ENCODE results near the gene COMMD4. TPM values are rescaled to one million over a fixed set of nuclear protein-coding genes. Genes with fewer than 3 reads are reported as not detected.
"Not testable (repeated sequence)": the region's sequence is repeated elsewhere in the genome, so short reads cannot be mapped to it uniquely, and the experiment has no call there.

COMMD4 gene
- total RNA-seq, 1 donor from 2014 or later = 161 TPM

GRCh38 chr15:75339531-75340240, 3.8 kb downstream of the COMMD4 start:
- Mint-ChIP-seq H3K27me3 (ENCODE audit: low read depth) (peaks cover 5% of the 10 kb centered on the region), H3K9me3 (no peaks in the 10 kb centered on the region), H3K36me3 (ENCODE audit: low read depth) (no peaks in the 10 kb centered on the region), H3K4me1 (peaks cover 19% of the 10 kb centered on the region), H3K27ac (ENCODE audit: unreplicated experiment) (no peak overlapping the region), H3K4me3 (peak overlapping the region; percentile 75)
- no peak for TF ChIP-seq CTCF (conservative IDR thresholded peaks at IDR 0.05)
- no peak for DNase-seq (ENCODE audit: low read depth, low spot score)

- Mint-ChIP-seq H3K27me3 (ENCODE audit: low read depth) (peaks cover 16% of the 10 kb centered on the region), H3K4me1 (peaks cover 6% of the 10 kb centered on the region), H3K4me3 (no peak overlapping the region), H3K36me3 (ENCODE audit: low read depth) (no peaks in the 10 kb centered on the region), H3K9me3 (no peaks in the 10 kb centered on the region), H3K27ac (ENCODE audit: unreplicated experiment) (no peak overlapping the region)
- TF ChIP-seq CTCF (conservative IDR thresholded peaks at IDR 0.05) = no peak
- no peak for DNase-seq (ENCODE audit: low read depth, low spot score)
Measured at GRCh38 chr15:75342221-75342620, 6.4 kb downstream of the COMMD4 start.

- peak overlapping the region; percentile 81 for H3K4me3 Mint-ChIP-seq
- peaks cover 24% of the 10 kb centered on the region for H3K27me3 Mint-ChIP-seq (ENCODE audit: low read depth)
- not testable (repeated sequence) for H3K27ac Mint-ChIP-seq (ENCODE audit: unreplicated experiment); H3K9me3 Mint-ChIP-seq; DNase-seq (ENCODE audit: low read depth, low spot score); H3K36me3 Mint-ChIP-seq (ENCODE audit: low read depth)
- H3K4me1 Mint-ChIP-seq = peaks cover 11% of the 10 kb centered on the region
Measured at GRCh38 chr15:75343953-75344352, 8.1 kb downstream of the COMMD4 start.

- DNase-seq (ENCODE audit: low read depth, low spot score) = no peak
- Mint-ChIP-seq H3K27me3 (ENCODE audit: low read depth) (peaks cover 26% of the 10 kb centered on the region), H3K4me3 (peak within 1 kb of the TSS; percentile 89), H3K27ac (ENCODE audit: unreplicated experiment) (no peak within 1 kb of the TSS), H3K4me1 (peaks cover 11% of the 10 kb centered on the region), H3K36me3 (ENCODE audit: low read depth) (no peaks in the 10 kb centered on the region), H3K9me3 (no peaks in the 10 kb centered on the region)
- no peak for TF ChIP-seq CTCF (conservative IDR thresholded peaks at IDR 0.05)
Measured at GRCh38 chr15:75346796-75347221, 10.9 kb downstream of the COMMD4 start, which contains the start of gene NEIL1. TSS of gene NEIL1 (plus strand) at chr15:75347039. CDS start at chr15:75348906, 1,867 bp downstream.

- H3K9me3 Mint-ChIP-seq = no peaks in the 10 kb centered on the region
- no peak for TF ChIP-seq CTCF (conservative IDR thresholded peaks at IDR 0.05)
- no peaks in the 10 kb centered on the region for H3K36me3 Mint-ChIP-seq (ENCODE audit: low read depth)
- no peak overlapping the region for H3K27ac Mint-ChIP-seq (ENCODE audit: unreplicated experiment)
- H3K27me3 Mint-ChIP-seq (ENCODE audit: low read depth) = peaks cover 26% of the 10 kb centered on the region
- H3K4me3 Mint-ChIP-seq = peak overlapping the region; percentile 89
- peak; percentile 48 for DNase-seq (ENCODE audit: low read depth, low spot score)
- peaks cover 11% of the 10 kb centered on the region for H3K4me1 Mint-ChIP-seq
Measured at GRCh38 chr15:75347222-75348033, 11.6 kb downstream of the COMMD4 start.

Data from neural crest cell (in vitro differentiated cells).